Measurements from ENCODE around the gene LMCD1.

Gene LMCD1

GRCh38 chr3:8610951-8611350, 109.3 kb downstream of the LMCD1 start:
- H3K9me3 ChIP-seq (ENCODE audit: low read length) = no peaks in the 10 kb centered on the region

GRCh38 chr3:8617921-8618320, 116.3 kb downstream of the LMCD1 start:
- H2AFZ ChIP-seq (ENCODE audit: low read length) = no peak overlapping the region
- no peaks in the 10 kb centered on the region for H3K9me2 ChIP-seq (ENCODE audit: low read depth, low read length)
- no peaks in the 10 kb centered on the region for H3K9me3 ChIP-seq (ENCODE audit: low read length)
- TF ChIP-seq CTCF (IDR thresholded peaks at IDR 0.05; ENCODE audit: low read length) (no peak), EZH2 (IDR thresholded peaks at IDR 0.05; ENCODE audit: borderline replicate concordance, low read length) (no peak)
- H3F3A ChIP-seq (ENCODE audit: insufficient read depth, low read length) = no peaks in the 10 kb centered on the region
- H3K4me2 ChIP-seq (ENCODE audit: low read length) = no peak overlapping the region
- no peaks in the 10 kb centered on the region for H3K27me3 ChIP-seq (ENCODE audit: insufficient read depth, low read length)
- no peak overlapping the region for H3K4me3 ChIP-seq (ENCODE audit: low read depth, low read length, poor library complexity, severe bottlenecking)
- peaks cover under 1% of the 10 kb centered on the region for H3K4me1 ChIP-seq (ENCODE audit: insufficient read depth, low read length, severe bottlenecking)
- no peaks in the 10 kb centered on the region for H3K36me3 ChIP-seq (ENCODE audit: insufficient read depth, low read length)
- no peak overlapping the region for H3K27ac ChIP-seq (ENCODE audit: low read depth, low read length, poor library complexity, severe bottlenecking)
- no peaks in the 10 kb centered on the region for H4K20me1 ChIP-seq (ENCODE audit: insufficient read depth, low read length)
- H3K79me2 ChIP-seq (ENCODE audit: insufficient read depth, low read length) = no peaks in the 10 kb centered on the region
- no peak overlapping the region for H3K9ac ChIP-seq (ENCODE audit: low read length)

More at GRCh38 chr3:8610951-8611350, 109.3 kb downstream of the LMCD1 start:
- H3K4me2 ChIP-seq (ENCODE audit: low read length) = no peak overlapping the region
- no peaks in the 10 kb centered on the region for H4K20me1 ChIP-seq (ENCODE audit: insufficient read depth, low read length)
- H3K4me3 ChIP-seq (ENCODE audit: low read depth, low read length, poor library complexity, severe bottlenecking) = no peak overlapping the region
- no peak overlapping the region for H3K9ac ChIP-seq (ENCODE audit: low read length)
- H2AFZ ChIP-seq (ENCODE audit: low read length) = no peak overlapping the region
- H3K27ac ChIP-seq (ENCODE audit: low read depth, low read length, poor library complexity, severe bottlenecking) = no peak overlapping the region
- no peaks in the 10 kb centered on the region for H3K36me3 ChIP-seq (ENCODE audit: insufficient read depth, low read length)
- H3K27me3 ChIP-seq (ENCODE audit: insufficient read depth, low read length) = 0 out of 2 replicates have a peak, but pooled peaks cover 3% of the 10 kb centered on the region
- TF ChIP-seq CTCF (IDR thresholded peaks at IDR 0.05; ENCODE audit: low read length) (no peak), EZH2 (IDR thresholded peaks at IDR 0.05; ENCODE audit: borderline replicate concordance, low read length) (no peak)
- H3K9me2 ChIP-seq (ENCODE audit: low read depth, low read length) = no peaks in the 10 kb centered on the region
- H3K4me1 ChIP-seq (ENCODE audit: insufficient read depth, low read length, severe bottlenecking) = no peaks in the 10 kb centered on the region
- H3K79me2 ChIP-seq (ENCODE audit: insufficient read depth, low read length) = no peaks in the 10 kb centered on the region
- no peaks in the 10 kb centered on the region for H3F3A ChIP-seq (ENCODE audit: insufficient read depth, low read length)

- H2AFZ ChIP-seq (ENCODE audit: low read length) = no peak overlapping the region
- peaks cover 9% of the 10 kb centered on the region for H3K4me1 ChIP-seq (ENCODE audit: insufficient read depth, low read length, severe bottlenecking)
- H3K27me3 ChIP-seq (ENCODE audit: insufficient read depth, low read length) = no peaks in the 10 kb centered on the region
- H3K4me3 ChIP-seq (ENCODE audit: low read depth, low read length, poor library complexity, severe bottlenecking) = no peak overlapping the region
- no peaks in the 10 kb centered on the region for H3F3A ChIP-seq (ENCODE audit: insufficient read depth, low read length)
- no peak overlapping the region for H3K27ac ChIP-seq (ENCODE audit: low read depth, low read length, poor library complexity, severe bottlenecking)
- no peaks in the 10 kb centered on the region for H3K9me3 ChIP-seq (ENCODE audit: low read length)
- H3K36me3 ChIP-seq (ENCODE audit: insufficient read depth, low read length) = no peaks in the 10 kb centered on the region
- H4K20me1 ChIP-seq (ENCODE audit: insufficient read depth, low read length) = no peaks in the 10 kb centered on the region
- no peak overlapping the region for H3K9ac ChIP-seq (ENCODE audit: low read length)
- no peaks in the 10 kb centered on the region for H3K79me2 ChIP-seq (ENCODE audit: insufficient read depth, low read length)
- TF ChIP-seq CTCF (IDR thresholded peaks at IDR 0.05; ENCODE audit: low read length) (no peak), EZH2 (IDR thresholded peaks at IDR 0.05; ENCODE audit: borderline replicate concordance, low read length) (no peak)
- no peak overlapping the region for H3K4me2 ChIP-seq (ENCODE audit: low read length)
- H3K9me2 ChIP-seq (ENCODE audit: low read depth, low read length) = no peaks in the 10 kb centered on the region
Measured at GRCh38 chr3:8618950-8619349, 117.3 kb downstream of the LMCD1 start.
